IPS-18c (cell line): ENCODE data around the gene TEAD1.

Experiments
- H3K4me3 ChIP-seq: 2 replicates; pipeline ENCODE4 v1.7.0; 2013; ENCODE audit warnings: low read depth, mild to moderate bottlenecking, low read length, moderate library complexity; ENCODE audit not compliant: insufficient read depth
- H3K9me3 ChIP-seq: one replicate; pipeline ENCODE4 v1.6.1; 2013; ENCODE audit warnings: mild to moderate bottlenecking, low read length, moderate library complexity; ENCODE audit not compliant: control insufficient read depth, insufficient read depth

TEAD1 gene

GRCh38 chr11:12961615-12962014 is 287.4 kb downstream of the TEAD1 start:
- Histone ChIP-seq H3K9me3 (peaks cover 4% of the 10 kb centered on the region), H3K4me3 (no peak overlapping the region)

GRCh38 chr11:12962306-12962705 is 288.1 kb downstream of the TEAD1 start:
- Histone ChIP-seq H3K9me3 (peaks cover 4% of the 10 kb centered on the region), H3K4me3 (no peak overlapping the region)

GRCh38 chr11:12963051-12963450 is 288.8 kb downstream of the TEAD1 start:
- no peak overlapping the region for H3K4me3 ChIP-seq
- peaks cover 4% of the 10 kb centered on the region for H3K9me3 ChIP-seq

GRCh38 chr11:12963792-12964536 is 289.7 kb downstream of the TEAD1 start:
- Histone ChIP-seq H3K4me3 (no peak overlapping the region), H3K9me3 (peaks cover 4% of the 10 kb centered on the region)

- Histone ChIP-seq H3K9me3 (peaks cover 4% of the 10 kb centered on the region), H3K4me3 (no peak overlapping the region)
Measured at GRCh38 chr11:12964650-12965049, 290.4 kb downstream of the TEAD1 start.

GRCh38 chr11:12966002-12966401 is 291.8 kb downstream of the TEAD1 start:
- Histone ChIP-seq H3K4me3 (no peak overlapping the region), H3K9me3 (peaks cover 4% of the 10 kb centered on the region)

- H3K9me3 ChIP-seq = peaks cover 1% of the 10 kb centered on the region
Measured at GRCh38 chr11:12968101-12968500, 293.9 kb downstream of the TEAD1 start.

GRCh38 chr11:12968826-12969225 is 294.6 kb downstream of the TEAD1 start:
- H3K4me3 ChIP-seq = no peak overlapping the region
- H3K9me3 ChIP-seq = no peaks in the 10 kb centered on the region

More at GRCh38 chr11:12968101-12968500, 293.9 kb downstream of the TEAD1 start:
- H3K4me3 ChIP-seq = no peak overlapping the region

- Histone ChIP-seq H3K4me3 (no peak overlapping the region), H3K9me3 (no peaks in the 10 kb centered on the region)
Measured at GRCh38 chr11:12971955-12972354, 297.7 kb downstream of the TEAD1 start.

GRCh38 chr11:12973528-12974181 is 299.4 kb downstream of the TEAD1 start:
- Histone ChIP-seq H3K4me3 (no peak overlapping the region), H3K9me3 (no peaks in the 10 kb centered on the region)

GRCh38 chr11:12975195-12975594 is 301.0 kb downstream of the TEAD1 start:
- no peak overlapping the region for H3K4me3 ChIP-seq
- H3K9me3 ChIP-seq = no peaks in the 10 kb centered on the region

- H3K9me3 ChIP-seq = no peaks in the 10 kb centered on the region
Measured at GRCh38 chr11:12979928-12980689, 305.9 kb downstream of the TEAD1 start.

GRCh38 chr11:12981676-12982522 is 307.7 kb downstream of the TEAD1 start:
- Histone ChIP-seq H3K9me3 (no peaks in the 10 kb centered on the region), H3K4me3 (no peak overlapping the region)

More at GRCh38 chr11:12979928-12980689, 305.9 kb downstream of the TEAD1 start:
- no peak overlapping the region for H3K4me3 ChIP-seq

GRCh38 chr11:12983336-12983735 is 309.1 kb downstream of the TEAD1 start:
- Histone ChIP-seq H3K4me3 (no peak overlapping the region), H3K9me3 (no peaks in the 10 kb centered on the region)

- H3K4me3 ChIP-seq = no peak overlapping the region
- H3K9me3 ChIP-seq = no peaks in the 10 kb centered on the region
Measured at GRCh38 chr11:12986194-12986898, 312.1 kb downstream of the TEAD1 start.

- H3K4me3 ChIP-seq = no peak overlapping the region
- H3K9me3 ChIP-seq = no peaks in the 10 kb centered on the region
Measured at GRCh38 chr11:12989428-12990161, 315.4 kb downstream of the TEAD1 start.
